ENCODE measurements around the gene VPS51. TPM values are rescaled to one million over a fixed set of nuclear protein-coding genes. Genes with fewer than 3 reads are reported as not detected.

The VPS51 gene
- total and polyA plus RNA-seq, 9 of the 15 experiments (the other 6 are each of a cell fraction or from before 2014, with no cell fraction given) = 1.8 to 143 (median 46.8) TPM

DNA sequence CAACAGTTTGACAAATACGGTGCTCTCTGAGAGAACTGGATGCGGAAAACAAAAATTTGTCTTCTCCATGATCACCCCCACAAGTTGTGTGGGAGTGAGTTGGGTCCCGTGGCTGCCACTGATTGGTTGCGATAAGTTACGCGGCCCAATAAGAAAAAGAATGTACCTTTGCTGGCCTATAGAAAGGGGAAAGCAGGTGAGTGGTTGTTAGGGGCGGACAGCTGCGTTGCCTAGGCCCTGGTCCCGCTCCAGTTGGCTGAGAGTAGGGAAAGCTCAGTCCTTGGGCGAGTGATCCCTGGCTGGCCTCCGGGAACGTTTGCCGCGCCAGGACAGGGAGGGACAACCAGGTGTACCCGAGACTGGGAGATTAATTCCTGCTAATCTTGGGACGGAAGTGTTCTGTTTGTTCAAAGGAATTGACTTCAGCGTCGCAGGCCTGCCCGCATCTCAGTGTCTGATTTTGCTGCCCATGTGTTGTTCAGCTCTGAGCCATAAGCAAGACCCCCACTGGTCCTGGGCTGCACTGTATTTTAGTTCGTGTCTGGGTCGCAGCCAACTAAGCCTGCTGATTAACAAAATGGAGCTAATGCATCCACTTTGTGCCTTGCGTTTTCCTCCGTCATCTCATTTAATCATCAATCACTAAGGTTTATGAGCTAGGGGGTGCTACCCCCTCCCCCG lies 39.1 kb downstream of the VPS51 start (continued):
- TF ChIP-seq, protein P1, sequence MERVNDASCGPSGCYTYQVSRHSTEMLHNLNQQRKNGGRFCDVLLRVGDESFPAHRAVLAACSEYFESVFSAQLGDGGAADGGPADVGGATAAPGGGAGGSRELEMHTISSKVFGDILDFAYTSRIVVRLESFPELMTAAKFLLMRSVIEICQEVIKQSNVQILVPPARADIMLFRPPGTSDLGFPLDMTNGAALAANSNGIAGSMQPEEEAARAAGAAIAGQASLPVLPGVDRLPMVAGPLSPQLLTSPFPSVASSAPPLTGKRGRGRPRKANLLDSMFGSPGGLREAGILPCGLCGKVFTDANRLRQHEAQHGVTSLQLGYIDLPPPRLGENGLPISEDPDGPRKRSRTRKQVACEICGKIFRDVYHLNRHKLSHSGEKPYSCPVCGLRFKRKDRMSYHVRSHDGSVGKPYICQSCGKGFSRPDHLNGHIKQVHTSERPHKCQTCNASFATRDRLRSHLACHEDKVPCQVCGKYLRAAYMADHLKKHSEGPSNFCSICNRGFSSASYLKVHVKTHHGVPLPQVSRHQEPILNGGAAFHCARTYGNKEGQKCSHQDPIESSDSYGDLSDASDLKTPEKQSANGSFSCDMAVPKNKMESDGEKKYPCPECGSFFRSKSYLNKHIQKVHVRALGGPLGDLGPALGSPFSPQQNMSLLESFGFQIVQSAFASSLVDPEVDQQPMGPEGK (CRISPR knock-in tag; IDR thresholded peaks at IDR 0.05; ENCODE audit: borderline replicate concordance) = no peak
- TF ChIP-seq CBFA2T2 (conservative IDR thresholded peaks at IDR 0.05) (no peak), NFIX (CRISPR knock-in tag; IDR thresholded peaks at IDR 0.05; ENCODE audit: low read depth) (no peak), FOXA1 (IDR thresholded peaks at IDR 0.05; ENCODE audit: borderline replicate concordance) (no peak), ZNF175 (CRISPR knock-in tag; IDR thresholded peaks at IDR 0.05; ENCODE audit: low read depth) (no peak), SOX6 (IDR thresholded peaks at IDR 0.05) (no peak), RBBP5 (IDR thresholded peaks at IDR 0.05; ENCODE audit: borderline replicate concordance, insufficient read depth, low read length, poor library complexity, severe bottlenecking) (no peak), HOXB6 (CRISPR knock-in tag; IDR thresholded peaks at IDR 0.05; ENCODE audit: borderline replicate concordance) (no peak), EP300 (IDR thresholded peaks at IDR 0.05; ENCODE audit: low read length) (no peak; the same call in 1 of the 2 replicates), HMG20B (CRISPR knock-in tag; IDR thresholded peaks at IDR 0.05) (no peak), NCOR1 (IDR thresholded peaks at IDR 0.05) (no peak)
- TF ChIP-seq, protein P2, sequence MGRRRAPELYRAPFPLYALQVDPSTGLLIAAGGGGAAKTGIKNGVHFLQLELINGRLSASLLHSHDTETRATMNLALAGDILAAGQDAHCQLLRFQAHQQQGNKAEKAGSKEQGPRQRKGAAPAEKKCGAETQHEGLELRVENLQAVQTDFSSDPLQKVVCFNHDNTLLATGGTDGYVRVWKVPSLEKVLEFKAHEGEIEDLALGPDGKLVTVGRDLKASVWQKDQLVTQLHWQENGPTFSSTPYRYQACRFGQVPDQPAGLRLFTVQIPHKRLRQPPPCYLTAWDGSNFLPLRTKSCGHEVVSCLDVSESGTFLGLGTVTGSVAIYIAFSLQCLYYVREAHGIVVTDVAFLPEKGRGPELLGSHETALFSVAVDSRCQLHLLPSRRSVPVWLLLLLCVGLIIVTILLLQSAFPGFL (CRISPR knock-in tag; IDR thresholded peaks at IDR 0.05) = no peak
- TF ChIP-seq, protein P3, sequence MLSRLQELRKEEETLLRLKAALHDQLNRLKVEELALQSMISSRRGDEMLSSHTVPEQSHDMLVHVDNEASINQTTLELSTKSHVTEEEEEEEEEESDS (CRISPR knock-in tag; IDR thresholded peaks at IDR 0.05) = no peak
- TF ChIP-seq, protein P4, sequence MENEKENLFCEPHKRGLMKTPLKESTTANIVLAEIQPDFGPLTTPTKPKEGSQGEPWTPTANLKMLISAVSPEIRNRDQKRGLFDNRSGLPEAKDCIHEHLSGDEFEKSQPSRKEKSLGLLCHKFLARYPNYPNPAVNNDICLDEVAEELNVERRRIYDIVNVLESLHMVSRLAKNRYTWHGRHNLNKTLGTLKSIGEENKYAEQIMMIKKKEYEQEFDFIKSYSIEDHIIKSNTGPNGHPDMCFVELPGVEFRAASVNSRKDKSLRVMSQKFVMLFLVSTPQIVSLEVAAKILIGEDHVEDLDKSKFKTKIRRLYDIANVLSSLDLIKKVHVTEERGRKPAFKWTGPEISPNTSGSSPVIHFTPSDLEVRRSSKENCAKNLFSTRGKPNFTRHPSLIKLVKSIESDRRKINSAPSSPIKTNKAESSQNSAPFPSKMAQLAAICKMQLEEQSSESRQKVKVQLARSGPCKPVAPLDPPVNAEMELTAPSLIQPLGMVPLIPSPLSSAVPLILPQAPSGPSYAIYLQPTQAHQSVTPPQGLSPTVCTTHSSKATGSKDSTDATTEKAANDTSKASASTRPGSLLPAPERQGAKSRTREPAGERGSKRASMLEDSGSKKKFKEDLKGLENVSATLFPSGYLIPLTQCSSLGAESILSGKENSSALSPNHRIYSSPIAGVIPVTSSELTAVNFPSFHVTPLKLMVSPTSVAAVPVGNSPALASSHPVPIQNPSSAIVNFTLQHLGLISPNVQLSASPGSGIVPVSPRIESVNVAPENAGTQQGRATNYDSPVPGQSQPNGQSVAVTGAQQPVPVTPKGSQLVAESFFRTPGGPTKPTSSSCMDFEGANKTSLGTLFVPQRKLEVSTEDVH (IDR thresholded peaks at IDR 0.05; ENCODE audit: low read depth, partially characterized antibody) = no peak
- TF ChIP-seq, protein P5, sequence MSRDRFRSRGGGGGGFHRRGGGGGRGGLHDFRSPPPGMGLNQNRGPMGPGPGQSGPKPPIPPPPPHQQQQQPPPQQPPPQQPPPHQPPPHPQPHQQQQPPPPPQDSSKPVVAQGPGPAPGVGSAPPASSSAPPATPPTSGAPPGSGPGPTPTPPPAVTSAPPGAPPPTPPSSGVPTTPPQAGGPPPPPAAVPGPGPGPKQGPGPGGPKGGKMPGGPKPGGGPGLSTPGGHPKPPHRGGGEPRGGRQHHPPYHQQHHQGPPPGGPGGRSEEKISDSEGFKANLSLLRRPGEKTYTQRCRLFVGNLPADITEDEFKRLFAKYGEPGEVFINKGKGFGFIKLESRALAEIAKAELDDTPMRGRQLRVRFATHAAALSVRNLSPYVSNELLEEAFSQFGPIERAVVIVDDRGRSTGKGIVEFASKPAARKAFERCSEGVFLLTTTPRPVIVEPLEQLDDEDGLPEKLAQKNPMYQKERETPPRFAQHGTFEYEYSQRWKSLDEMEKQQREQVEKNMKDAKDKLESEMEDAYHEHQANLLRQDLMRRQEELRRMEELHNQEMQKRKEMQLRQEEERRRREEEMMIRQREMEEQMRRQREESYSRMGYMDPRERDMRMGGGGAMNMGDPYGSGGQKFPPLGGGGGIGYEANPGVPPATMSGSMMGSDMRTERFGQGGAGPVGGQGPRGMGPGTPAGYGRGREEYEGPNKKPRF (IDR thresholded peaks at IDR 0.05; ENCODE audit: low read depth, low read length) = no peak

All from K562 (cell line).